Large intestine (tissue), 3 donors: Measurements from ENCODE around the gene COX20. TPM values are rescaled to one million over a fixed set of nuclear protein-coding genes. Genes with fewer than 3 reads are reported as not detected.

Experiments used
- DNase-seq, 2 donors: peaks; one replicate each; pipeline versions ENCODE4 v3.0.0 to v3.0.0-alpha.2; 2013
- H3K27ac ChIP-seq: one replicate; pipeline ENCODE4 v1.5.1; 2013; ENCODE audit warnings: low read length
- H3K27me3 ChIP-seq: 2 replicates; pipeline ENCODE4 v1.6.1; 2013; ENCODE audit warnings: low read length; ENCODE audit not compliant: control insufficient read depth, insufficient read depth
- H3K36me3 ChIP-seq: 2 replicates; pipeline ENCODE4 v1.6.1; 2013; ENCODE audit warnings: low read length; ENCODE audit not compliant: control insufficient read depth, insufficient read depth
- H3K4me1 ChIP-seq: one replicate; pipeline ENCODE4 v1.6.1; 2013; ENCODE audit warnings: low read length; ENCODE audit not compliant: control insufficient read depth, insufficient read depth
- H3K4me3 ChIP-seq: one replicate; pipeline ENCODE4 v1.5.1; 2013; ENCODE audit warnings: low read length
- H3K9me3 ChIP-seq: one replicate; pipeline ENCODE4 v1.6.1; 2013; ENCODE audit warnings: mild to moderate bottlenecking, low read depth, low read length, moderate library complexity; ENCODE audit not compliant: control insufficient read depth
- WGBS: methylation state at CpG from one replicate; pipeline ENCODE4 v1.1.5; 2013; ENCODE audit warnings: low lambda C conversion rate; ENCODE audit not compliant: insufficient coverage; 5-methylcytosine and 5-hydroxymethylcytosine counted together
- polyA plus RNA-seq: library from polyadenylated mRNA; unstranded; fragments of 120-200 nt; gene quantifications from one replicate; pipeline ENCODE4 v1.2.1, GENCODE V29; 2013

The COX20 gene
- polyA plus RNA-seq, 1 donor: 79.2 TPM

DNA sequence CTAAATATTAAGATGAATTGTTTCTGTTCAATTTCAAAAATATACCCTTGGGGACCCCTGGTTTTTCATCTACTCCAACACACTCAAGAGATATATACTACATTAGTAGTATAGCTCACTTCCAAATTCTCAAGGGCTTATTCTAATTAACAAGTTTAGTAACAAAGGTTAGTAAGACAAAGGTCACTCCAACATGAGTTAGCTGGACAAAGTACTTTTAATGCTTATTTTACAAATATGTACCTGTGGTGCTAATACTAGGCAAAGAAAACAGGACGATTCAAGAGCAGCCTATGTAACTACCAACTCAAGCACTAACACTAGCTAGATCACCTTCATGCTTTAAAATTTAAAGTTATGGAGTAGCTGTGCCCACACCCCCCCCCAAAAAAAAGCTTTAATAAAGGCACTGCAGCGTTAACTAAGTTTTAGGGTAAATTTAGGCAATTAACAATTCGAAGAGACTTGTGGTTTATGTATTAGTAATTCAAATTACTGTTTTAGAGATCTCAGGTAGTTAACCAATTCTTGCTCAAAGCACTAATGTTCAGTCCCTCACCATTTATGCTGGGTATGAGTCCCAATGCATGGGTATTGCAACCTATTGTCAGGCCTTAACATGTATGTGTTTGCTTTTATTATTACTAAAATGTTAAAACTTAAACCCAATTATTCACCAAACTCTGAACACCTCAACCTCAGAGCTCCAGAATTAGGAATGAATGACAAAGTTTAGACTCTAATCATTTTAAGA is 14.8 kb downstream of the COX20 start:
- Histone ChIP-seq H3K9me3 (no peaks in the 10 kb centered on the region), H3K36me3 (peaks cover 74% of the 10 kb centered on the region), H3K4me1 (peaks cover 14% of the 10 kb centered on the region), H3K27ac (no peak overlapping the region), H3K27me3 (no peaks in the 10 kb centered on the region), H3K4me3 (no peak overlapping the region)
- DNase-seq: peak; percentile 18 to 57
- 20% methylated on average over 1 of the region's 3 CpGs for WGBS

DNA sequence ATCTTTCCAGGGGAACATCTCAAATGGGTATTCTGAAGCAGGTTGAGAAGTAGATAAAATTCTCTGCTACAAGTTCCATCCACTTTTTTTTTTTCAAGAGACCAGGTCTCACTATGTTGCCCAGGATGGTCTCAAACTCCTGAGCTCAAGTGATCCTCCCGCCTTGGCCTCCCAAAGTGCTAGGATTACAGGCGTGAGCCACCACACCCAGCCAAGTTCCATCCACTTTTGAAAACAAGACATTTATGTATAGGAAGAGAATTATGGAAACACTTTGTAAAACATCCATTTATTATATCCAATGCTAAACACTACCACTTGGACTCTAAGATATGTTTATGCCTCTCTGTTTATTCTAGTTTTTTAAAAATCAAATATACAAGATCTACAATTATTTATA is 15.4 kb downstream of the COX20 start:
- H3K27ac ChIP-seq: no peak overlapping the region
- whole genome bisulfite sequencing: no CpG with 5 or more reads among the region's 2 CpGs
- no peaks in the 10 kb centered on the region for H3K27me3 ChIP-seq
- no peak for DNase-seq
- H3K4me1 ChIP-seq: peaks cover 14% of the 10 kb centered on the region
- H3K9me3 ChIP-seq: no peaks in the 10 kb centered on the region
- H3K4me3 ChIP-seq: no peak overlapping the region
- H3K36me3 ChIP-seq: peaks cover 75% of the 10 kb centered on the region

DNA sequence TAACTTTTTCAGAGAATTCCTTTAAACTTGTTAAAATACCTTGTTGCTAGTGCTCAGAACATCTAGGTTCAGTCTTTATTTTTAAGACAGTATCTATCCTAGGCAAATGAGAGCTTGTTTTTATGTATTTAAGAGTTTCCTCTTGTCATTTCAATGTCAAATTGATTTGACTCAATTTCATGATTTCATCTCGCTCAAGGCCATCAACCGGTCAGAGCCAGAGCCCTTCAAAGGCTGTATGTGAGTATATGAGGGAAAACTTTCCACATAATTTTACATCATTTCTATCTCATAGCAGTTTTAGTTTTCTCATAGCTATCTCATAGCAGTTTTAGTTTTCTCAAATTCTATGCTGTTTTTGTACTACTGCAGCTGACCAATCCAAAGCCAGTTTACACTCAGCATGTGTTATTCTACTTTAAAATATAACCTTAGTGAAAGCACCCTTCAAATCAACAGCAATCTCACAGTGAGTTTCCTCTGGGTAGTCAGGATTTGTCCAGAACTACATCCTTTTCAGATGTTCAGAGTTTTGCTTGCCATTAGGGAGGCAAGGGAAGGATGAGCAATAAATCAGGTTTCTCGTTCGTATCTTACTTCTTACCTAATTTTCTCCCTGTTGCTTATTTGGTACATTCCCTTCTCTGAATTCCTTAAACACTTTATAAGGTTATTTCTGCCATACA is 16.2 kb downstream of the COX20 start:
- H3K36me3 ChIP-seq: peaks cover 75% of the 10 kb centered on the region
- no peak overlapping the region for H3K27ac ChIP-seq
- H3K9me3 ChIP-seq: no peaks in the 10 kb centered on the region
- H3K27me3 ChIP-seq: no peaks in the 10 kb centered on the region
- no peak for DNase-seq
- WGBS: 90% methylated on average over 2 of the region's 4 CpGs
- no peak overlapping the region for H3K4me3 ChIP-seq
- peaks cover 14% of the 10 kb centered on the region for H3K4me1 ChIP-seq

DNA sequence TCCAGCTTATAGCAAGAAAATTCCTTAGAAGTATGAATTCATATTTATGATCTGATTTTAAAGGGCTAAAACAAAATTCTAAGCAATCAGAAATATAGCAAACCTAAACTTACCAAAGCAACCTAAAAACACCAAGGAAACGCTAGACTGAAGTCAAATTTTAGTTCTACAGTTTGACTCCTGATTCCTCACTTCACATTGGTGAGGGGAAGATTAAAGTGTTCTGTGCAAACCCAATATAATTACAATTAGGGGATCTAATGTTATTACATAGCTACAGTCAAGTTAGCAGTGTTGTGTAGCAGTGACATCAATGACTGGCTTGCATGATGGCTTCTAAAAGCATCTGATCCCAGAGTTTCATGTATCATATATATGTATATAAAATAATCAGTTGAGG is 17.2 kb downstream of the COX20 start:
- H3K27ac ChIP-seq: no peak overlapping the region
- H3K27me3 ChIP-seq: no peaks in the 10 kb centered on the region
- peaks cover 78% of the 10 kb centered on the region for H3K36me3 ChIP-seq
- peaks cover 14% of the 10 kb centered on the region for H3K4me1 ChIP-seq
- DNase-seq: no peak
- no peak overlapping the region for H3K4me3 ChIP-seq
- no peaks in the 10 kb centered on the region for H3K9me3 ChIP-seq
- WGBS: no CpG with 5 or more reads among the region's 1 CpG

DNA sequence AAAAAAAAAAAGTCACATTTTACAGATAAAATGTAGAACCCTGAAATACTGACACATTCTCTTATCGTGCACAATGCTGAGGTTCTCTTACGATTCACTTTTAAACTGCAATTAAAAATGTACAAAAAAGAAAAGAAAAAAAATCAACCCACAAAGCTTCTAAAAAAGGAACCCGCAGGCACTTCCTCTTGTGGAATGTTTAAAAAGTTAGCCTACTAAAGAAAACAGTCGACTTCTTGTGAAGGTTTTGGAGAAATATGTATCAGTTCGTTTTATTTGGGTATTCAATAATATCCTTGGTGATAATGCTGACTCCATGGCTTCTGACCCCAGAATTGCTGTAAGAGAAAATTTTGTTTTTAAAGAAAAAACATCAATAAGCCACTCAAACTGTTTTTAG is 18.7 kb downstream of the COX20 start:
- Histone ChIP-seq H3K9me3 (no peaks in the 10 kb centered on the region), H3K4me3 (no peak overlapping the region), H3K27ac (no peak overlapping the region), H3K27me3 (no peaks in the 10 kb centered on the region), H3K36me3 (peaks cover 82% of the 10 kb centered on the region), H3K4me1 (peaks cover 16% of the 10 kb centered on the region)
- no peak for DNase-seq
- WGBS: 87% methylated on average over 3 of the region's 5 CpGs

DNA sequence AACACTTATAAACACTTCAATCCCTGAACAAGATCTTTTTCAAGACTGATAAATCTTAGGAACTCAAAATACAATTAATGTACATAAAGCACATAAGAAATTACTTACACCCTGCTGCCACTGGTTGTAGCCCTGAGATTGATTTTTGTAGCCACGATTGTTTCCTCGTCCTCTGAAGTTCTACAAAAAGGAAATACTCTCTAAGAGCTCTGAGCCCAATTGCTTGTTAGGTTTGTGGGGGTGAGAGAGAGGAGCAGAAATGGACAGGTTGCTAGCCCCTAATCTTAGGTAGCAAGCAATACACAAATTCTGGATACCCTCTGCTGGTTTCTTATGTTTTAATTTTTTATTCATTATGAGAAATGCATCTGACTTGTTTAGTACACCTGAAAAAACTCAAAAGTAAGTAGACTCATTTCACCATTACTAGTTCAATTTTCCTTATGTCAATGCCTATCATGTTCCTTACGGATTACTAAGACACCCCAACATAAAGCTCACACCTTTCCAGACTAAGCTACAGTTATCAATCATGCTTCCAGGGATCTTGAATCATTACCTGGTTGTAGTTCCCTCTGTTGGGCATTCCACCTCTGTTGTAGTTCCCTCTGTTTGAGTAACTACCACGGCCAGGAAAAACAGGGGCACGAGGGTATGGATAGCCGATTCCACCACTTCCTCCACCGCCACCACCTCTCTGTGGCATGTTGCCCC is 19.6 kb downstream of the COX20 start:
- peaks cover 14% of the 10 kb centered on the region for H3K4me1 ChIP-seq
- H3K27me3 ChIP-seq: no peaks in the 10 kb centered on the region
- H3K27ac ChIP-seq: no peak overlapping the region
- no peak for DNase-seq
- H3K36me3 ChIP-seq: peaks cover 86% of the 10 kb centered on the region
- H3K9me3 ChIP-seq: no peaks in the 10 kb centered on the region
- no peak overlapping the region for H3K4me3 ChIP-seq
- WGBS: 80% methylated on average over 1 of the region's 7 CpGs

DNA sequence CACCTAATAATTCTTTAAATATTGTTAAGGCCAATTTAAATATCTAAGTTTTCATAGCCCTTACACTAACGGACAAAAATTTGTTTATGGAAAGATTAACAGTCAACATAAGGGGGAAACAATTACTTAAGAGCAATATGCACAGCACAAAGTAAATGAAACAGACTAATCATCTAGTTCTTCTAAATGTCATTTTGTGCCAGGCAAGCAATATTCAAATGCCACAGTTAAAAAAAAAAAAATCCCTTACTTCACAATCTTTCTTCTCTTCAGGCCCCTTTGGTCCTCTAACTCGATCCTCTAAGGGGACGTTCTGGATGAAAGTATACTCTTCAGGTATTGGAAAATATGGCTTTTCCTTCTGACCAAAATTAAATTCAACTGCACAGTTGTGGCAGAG is 22.3 kb downstream of the COX20 start:
- no peak overlapping the region for H3K4me3 ChIP-seq
- no peaks in the 10 kb centered on the region for H3K9me3 ChIP-seq
- peaks cover 10% of the 10 kb centered on the region for H3K4me1 ChIP-seq
- WGBS: 50% methylated on average over 1 of the region's 3 CpGs
- H3K27ac ChIP-seq: no peak overlapping the region
- no peaks in the 10 kb centered on the region for H3K27me3 ChIP-seq
- no peak for DNase-seq
- H3K36me3 ChIP-seq: peaks cover 79% of the 10 kb centered on the region

DNA sequence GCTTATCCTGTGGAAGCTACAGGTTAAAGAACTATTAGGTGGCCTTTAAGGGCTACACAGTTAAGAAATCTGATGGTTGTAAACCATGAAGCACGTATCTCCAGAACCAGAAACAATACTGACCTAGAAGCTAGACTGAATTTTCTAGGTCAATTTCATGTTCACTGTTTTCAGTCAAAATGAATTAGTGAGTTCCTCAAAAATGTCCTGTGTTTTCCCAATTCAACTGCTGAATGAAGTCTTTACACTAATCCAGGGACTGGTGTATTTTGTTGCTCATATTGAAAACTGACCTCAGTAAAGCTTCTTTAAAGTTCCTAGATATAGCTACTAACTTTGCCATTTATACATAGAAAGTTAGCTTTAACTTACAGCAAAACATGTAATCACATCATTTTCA is 22.9 kb downstream of the COX20 start:
- WGBS: no CpG with 5 or more reads among the region's 1 CpG
- peaks cover 10% of the 10 kb centered on the region for H3K4me1 ChIP-seq
- H3K27ac ChIP-seq: no peak overlapping the region
- H3K27me3 ChIP-seq: no peaks in the 10 kb centered on the region
- H3K9me3 ChIP-seq: no peaks in the 10 kb centered on the region
- H3K36me3 ChIP-seq: peaks cover 74% of the 10 kb centered on the region
- H3K4me3 ChIP-seq: no peak overlapping the region
- DNase-seq: no peak

DNA sequence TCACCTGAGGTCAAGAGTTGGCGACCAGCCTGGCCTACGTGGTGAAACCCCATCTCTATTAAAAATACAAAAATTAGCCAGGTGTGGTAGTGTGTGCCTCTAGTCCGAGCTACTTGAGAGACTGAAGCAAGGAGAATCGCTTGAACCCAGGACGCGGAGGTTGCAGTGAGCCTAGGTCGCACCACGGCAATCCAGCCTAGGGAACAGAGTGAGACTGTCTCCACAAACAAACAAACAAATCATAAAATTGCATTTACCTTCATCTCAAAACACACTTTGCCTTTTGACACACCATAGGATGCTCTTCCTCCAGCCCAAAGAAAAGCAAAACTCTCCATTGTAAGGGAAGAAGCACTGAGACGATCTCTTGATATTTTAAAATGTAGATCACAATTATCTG is 24.6 kb downstream of the COX20 start:
- Histone ChIP-seq H3K27me3 (no peaks in the 10 kb centered on the region), H3K4me1 (peaks cover 11% of the 10 kb centered on the region), H3K36me3 (peaks cover 59% of the 10 kb centered on the region), H3K9me3 (no peaks in the 10 kb centered on the region), H3K4me3 (peak overlapping the region; percentile 82), H3K27ac (no peak overlapping the region)
- WGBS: 40% methylated on average over 1 of the region's 9 CpGs
- DNase-seq: no peak

DNA sequence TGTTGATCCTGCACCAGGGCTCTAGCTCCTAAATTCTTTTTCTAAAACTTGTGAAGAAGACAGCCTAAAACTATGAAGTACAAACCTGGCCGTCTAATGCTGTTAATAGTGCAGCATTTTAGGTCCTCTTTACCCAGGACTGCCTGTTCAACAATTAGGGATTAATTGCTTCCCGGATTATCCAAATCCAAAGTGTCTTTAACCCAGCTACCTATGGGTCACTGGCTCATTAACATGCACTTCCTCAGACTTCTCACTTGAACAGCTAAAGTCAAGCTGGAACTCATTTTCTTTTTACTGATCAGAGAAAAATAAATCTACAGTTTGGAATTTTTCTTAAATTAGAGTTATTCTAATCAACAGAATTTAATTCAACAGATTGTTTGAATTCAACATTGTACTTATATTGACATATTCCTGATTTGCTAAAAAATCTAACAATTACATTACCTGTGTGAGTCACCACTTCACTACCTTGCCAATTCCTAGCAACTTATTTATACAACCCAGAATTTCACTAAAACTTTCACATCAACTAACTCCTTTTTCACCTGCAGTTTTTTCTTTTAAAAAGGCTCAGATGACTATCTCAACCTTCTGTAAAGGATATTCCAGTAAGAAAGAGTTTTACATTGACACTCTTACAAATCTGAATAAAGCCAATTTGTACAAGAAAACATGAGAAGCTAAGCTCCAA is 25.6 kb downstream of the COX20 start:
- H3K36me3 ChIP-seq: peaks cover 49% of the 10 kb centered on the region
- WGBS: 17% methylated on average over 1 of the region's 2 CpGs
- peak overlapping the region; percentile 82 for H3K4me3 ChIP-seq
- peak overlapping the region; percentile 82 for H3K27ac ChIP-seq
- H3K27me3 ChIP-seq: no peaks in the 10 kb centered on the region
- H3K9me3 ChIP-seq: no peaks in the 10 kb centered on the region
- H3K4me1 ChIP-seq: peaks cover 18% of the 10 kb centered on the region
- DNase-seq: no peak
